Measurements from ENCODE around the gene APCDD1L.

APCDD1L gene

DNA sequence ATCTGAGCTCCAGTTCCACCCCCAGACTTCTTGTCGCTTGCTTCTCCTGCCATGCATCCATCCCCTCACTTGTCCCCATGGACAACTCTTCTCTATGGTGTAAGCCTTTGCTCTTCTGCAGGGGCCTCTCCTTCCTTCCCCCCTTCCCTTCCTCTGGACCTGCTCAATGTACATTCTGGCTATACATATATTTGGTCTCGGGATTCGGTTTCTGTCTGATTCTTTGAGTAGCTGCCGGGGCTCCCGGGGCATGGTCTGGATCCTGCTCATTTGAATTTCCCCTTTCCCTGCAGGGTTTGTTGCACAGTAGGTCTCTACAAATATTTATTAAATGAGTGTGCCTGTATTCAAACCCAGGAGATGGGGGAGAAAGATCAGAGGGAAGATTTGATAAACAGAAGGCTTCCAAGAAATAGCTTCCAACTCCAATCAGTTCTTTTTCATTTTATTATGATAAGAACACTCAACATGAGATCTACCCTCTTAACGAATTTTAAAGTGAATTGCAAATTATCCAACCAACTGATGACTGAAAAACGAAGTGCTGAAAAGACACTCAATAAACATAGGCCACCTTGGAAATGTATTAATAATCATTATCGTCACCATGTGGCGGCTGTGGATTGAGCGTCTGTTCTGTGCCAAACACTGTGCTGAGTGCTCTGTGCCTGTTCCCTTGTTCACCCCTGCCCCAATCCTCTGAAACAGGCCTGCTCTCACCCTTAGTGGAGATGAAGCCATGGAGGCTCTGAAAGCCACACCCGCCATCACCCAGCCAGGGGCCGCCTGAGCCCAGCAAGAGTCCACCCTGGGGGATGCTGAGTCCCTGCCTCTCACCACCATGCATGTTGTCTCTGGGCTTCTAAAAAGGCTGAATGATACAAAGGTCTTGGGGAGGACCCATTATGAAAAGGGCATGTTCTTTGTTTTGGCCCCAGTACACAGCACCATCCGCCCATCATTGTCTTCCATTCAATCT is 34.3 kb upstream of the APCDD1L start:
- TF ChIP-seq, protein P1, sequence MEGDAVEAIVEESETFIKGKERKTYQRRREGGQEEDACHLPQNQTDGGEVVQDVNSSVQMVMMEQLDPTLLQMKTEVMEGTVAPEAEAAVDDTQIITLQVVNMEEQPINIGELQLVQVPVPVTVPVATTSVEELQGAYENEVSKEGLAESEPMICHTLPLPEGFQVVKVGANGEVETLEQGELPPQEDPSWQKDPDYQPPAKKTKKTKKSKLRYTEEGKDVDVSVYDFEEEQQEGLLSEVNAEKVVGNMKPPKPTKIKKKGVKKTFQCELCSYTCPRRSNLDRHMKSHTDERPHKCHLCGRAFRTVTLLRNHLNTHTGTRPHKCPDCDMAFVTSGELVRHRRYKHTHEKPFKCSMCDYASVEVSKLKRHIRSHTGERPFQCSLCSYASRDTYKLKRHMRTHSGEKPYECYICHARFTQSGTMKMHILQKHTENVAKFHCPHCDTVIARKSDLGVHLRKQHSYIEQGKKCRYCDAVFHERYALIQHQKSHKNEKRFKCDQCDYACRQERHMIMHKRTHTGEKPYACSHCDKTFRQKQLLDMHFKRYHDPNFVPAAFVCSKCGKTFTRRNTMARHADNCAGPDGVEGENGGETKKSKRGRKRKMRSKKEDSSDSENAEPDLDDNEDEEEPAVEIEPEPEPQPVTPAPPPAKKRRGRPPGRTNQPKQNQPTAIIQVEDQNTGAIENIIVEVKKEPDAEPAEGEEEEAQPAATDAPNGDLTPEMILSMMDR (IDR thresholded peaks at IDR 0.05; ENCODE audit: extremely low read depth, missing control alignments): no peak
- DNase-seq (ENCODE audit: low spot score): no peak

DNA sequence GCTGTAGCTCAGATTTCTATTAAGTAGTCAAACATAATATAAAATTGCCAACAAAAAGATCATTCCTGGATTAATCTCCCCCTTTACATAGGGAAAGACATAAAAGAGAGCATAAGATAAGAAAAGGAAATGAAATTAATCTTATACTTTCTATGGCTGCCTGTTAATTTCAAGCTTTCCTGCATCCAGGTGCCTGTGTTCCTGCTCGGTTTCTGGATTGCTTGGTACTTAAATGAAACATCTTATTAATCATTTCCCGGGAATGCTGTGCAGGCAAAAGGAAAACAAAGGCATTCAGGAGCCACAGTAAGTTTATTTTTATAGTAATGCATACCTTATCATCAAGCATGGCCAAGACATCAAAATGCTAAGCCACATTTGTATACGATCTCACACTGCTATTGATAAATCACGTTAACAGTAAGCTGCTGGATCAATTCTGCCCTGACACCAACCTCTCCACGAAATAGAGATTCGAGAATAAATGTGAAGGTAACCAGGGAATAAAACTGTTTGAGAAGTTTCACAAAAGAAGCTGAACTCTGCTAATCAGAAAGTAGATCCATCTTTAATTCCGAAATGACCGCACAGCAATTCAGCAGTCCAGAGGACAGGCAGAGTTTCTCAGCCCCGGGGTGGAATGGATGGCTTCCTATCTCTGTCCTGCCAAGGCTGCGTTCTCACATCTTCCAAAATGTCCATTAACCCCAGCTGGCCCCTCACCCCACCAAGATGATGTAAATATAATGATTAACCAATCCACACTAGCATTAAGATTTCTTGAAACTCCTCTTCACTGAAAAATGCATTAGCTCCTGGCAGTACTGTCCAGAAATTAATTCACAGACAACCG is 32.6 kb upstream of the APCDD1L start:
- TF ChIP-seq, protein P1 (IDR thresholded peaks at IDR 0.05; ENCODE audit: extremely low read depth, missing control alignments): no peak

DNA sequence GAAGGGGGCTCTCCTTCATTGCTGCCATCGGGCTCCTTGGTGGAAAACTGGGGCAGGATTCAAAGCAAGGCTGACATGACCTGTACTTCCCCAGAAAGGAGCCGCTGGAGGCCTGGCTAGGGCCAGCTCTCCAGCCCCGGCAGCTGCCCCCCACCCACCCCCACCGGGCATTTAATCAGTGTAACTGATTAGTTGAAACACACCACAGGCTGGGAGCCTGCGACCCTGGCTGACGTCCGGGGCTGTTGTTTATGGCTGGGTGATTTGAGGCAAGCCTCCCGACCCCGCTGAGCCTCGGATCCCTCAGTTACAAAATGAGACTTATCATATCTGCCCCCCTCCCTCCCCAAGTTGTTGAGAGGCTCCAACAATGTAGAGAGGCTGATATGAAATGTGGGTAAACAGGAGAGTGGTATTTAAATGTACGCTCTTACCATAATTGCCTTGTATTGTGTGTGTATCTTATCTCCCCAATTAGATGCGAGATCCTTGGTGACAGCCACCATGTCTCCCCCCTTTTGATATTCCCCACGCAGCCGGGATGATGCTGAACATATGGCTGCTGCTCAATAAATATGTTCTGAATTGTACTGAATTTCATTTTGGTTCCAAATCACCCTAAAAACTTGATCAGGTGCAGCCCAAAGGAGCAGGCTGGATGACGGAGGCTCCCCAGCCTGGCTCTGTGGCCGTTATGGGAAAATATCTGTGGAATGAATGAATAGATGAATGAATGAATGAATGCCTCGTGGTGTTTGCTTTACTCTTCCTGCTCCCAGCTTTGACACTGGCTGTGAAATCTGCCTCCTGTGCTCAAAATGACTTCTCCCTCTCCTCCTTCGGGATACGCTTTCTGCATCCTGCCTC is 31.8 kb upstream of the APCDD1L start:
- DNase-seq (ENCODE audit: low spot score): no peak
- TF ChIP-seq, protein P1 (IDR thresholded peaks at IDR 0.05; ENCODE audit: extremely low read depth, missing control alignments): no peak

More for the DNA sequence above, 32.6 kb upstream of the APCDD1L start:
- DNase-seq (ENCODE audit: low spot score): no peak

DNA sequence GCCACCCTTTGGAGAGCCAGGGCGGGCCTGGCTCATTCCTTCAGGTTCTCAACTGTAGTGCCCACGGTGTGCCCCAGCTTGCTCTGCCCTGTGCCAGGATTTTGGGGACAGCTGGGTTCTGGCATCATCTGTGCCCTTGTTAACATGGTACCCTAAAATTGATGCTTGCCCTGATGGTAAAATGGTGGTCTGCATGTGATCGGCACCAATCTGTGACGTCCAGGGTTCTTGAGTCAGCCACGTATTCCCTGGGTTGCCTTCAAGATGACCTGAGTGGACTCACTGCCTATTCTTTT is 31.2 kb upstream of the APCDD1L start:
- TF ChIP-seq, protein P1 (IDR thresholded peaks at IDR 0.05; ENCODE audit: extremely low read depth, missing control alignments): no peak
- DNase-seq (ENCODE audit: low spot score): no peak

DNA sequence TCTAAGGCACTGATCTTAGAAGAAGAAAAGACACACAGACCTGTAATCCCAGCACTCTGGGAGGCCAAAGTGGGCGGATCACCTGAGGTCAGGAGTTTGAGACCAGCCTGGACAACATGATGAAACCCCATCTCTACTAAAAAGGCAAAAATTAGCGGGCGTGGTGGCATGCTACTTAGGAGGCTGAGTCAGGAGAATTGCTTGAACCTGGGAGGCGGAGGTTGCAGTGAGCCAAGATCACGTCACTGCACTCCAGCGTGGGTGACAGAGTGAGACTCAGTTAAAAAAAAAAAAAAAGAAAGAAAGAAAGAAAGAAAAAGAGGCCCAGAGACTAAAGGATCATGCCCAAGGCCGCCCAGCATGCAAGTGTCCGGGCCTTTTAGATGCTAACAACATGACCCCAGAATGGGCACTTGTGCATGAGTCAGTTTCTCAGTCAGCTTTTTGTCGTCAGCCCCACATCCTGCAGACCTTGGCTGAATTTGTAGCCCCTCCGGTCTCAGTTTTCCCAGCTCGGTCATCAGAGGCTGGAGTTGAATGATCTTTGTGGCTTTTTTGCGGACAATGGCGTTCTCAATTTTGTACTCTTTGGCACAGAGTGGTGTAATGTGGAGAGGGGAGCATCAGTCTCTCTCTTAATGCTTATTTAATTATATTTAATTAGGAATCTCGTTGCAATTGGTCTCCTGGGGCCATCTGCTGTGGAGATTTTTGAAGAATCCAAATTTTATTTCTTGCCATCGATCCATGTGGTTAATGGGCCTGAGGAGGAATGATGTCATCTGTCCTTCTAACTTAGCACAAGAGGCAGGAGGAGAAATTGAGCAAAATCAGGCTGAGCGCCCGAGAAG is 30.6 kb upstream of the APCDD1L start:
- TF ChIP-seq, protein P1 (IDR thresholded peaks at IDR 0.05; ENCODE audit: extremely low read depth, missing control alignments): no peak
- DNase-seq (ENCODE audit: low spot score): no peak

DNA sequence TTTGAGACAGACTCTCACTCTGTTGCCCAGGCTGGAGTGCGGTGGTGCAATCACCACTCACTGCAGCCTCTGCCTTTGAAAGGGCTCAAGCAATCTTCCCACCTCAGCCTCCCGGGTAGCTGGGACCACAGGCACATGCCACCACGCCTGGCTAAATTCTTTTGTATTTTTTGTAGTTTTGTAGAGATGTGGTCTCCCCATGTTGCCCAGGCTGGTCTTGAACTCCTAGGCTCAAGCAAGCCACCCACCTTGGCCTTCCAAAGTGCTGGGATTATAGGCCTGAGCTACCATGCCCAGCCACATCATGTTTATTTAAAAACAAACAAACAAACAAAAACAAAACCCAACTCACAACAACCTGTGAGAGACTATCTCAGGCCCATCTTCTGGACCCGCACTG is 29.7 kb upstream of the APCDD1L start:
- TF ChIP-seq, protein P1 (IDR thresholded peaks at IDR 0.05; ENCODE audit: extremely low read depth, missing control alignments): no peak

More for the DNA sequence above, 29.7 kb upstream of the APCDD1L start:
- DNase-seq (ENCODE audit: low spot score): no peak

Data from GM20000 (cell line).